HepG2 (cell line): ENCODE data around the gene HHATL. TPM values are rescaled to one million over a fixed set of nuclear protein-coding genes. Genes with fewer than 3 reads are reported as not detected.

Experiments used
- ATAC-seq: fragments of 200-7000 bp; cut with Tn5 transposase; 3 replicates; pipeline ENCODE4 v1.9.1; 2020; ENCODE audit warnings: mild to moderate bottlenecking, moderate library complexity
- BruUV-seq: library from RNA; stranded (reverse); fragments of 400-500 nt; replicated peaks from 2 replicates; lab custom pipeline; 2021; lab: Mats Ljungman, UMichigan
- CTCF ChIA-PET: fragments of 300-600 bp; formaldehyde crosslinking; extraction: SDS; loops from one replicate; lab custom pipeline; 2021; ENCODE audit warnings: low total read pairs, inconsistent platforms, low intra/inter-chr PET ratio; lab: Yijun Ruan, JAX
- POLR2A ChIA-PET: fragments of 350-600 bp; sonication (Branson Sonifier 250); formaldehyde crosslinking; loops from one replicate; lab custom pipeline; 2020; ENCODE audit warnings: antibody characterized with exemption, inconsistent platforms; lab: Yijun Ruan, JAX
- DNase-seq: peaks from one replicate; pipeline ENCODE4 v3.0.0-alpha.2; 2015; ENCODE audit warnings: low spot score
- FAIRE-seq: peaks from 3 replicates; lab custom pipeline; 2011; peaks lifted over from hg19 to GRCh38; lab: Jason Lieb, UNC
- H2AFZ ChIP-seq: one replicate; pipeline ENCODE4 v1.6.1; 2011; ENCODE audit warnings: low read length, inconsistent platforms
- H3K27ac ChIP-seq: fragments of 300-600 bp; 3 replicates; pipeline ENCODE4 v1.8.0; 2011; ENCODE audit warnings: mixed run types, mild to moderate bottlenecking, mixed read lengths, low read length, inconsistent platforms; ENCODE audit not compliant: insufficient read depth; ENCODE audit errors: extremely low read length
- H3K27me3 ChIP-seq, 2 experiments: fragments of 200-600 bp in 1 of 2; 2 replicates in 1 of 2; 3 replicates in 1 of 2; pipeline versions ENCODE4 v1.6.0 to v1.8.0; 2011; ENCODE audit warnings: low read length in 2 of 2, mild to moderate bottlenecking in 2 of 2, moderate library complexity in 2 of 2, inconsistent platforms in 1 of 2; ENCODE audit not compliant: insufficient read depth in 2 of 2, control insufficient read depth in 1 of 2
- H3K36me3 ChIP-seq, 2 experiments: fragments of 200-600 bp in 1 of 2; replicated peaks in 1 of 2; 2 replicates in 1 of 2; 3 replicates in 1 of 2; pipeline versions ENCODE4 v1.5.1 to v1.8.0; 2011; ENCODE audit warnings: low read length in 2 of 2, inconsistent platforms in 1 of 2; ENCODE audit not compliant: insufficient read depth in 2 of 2, control insufficient read depth in 1 of 2
- H3K4me1 ChIP-seq: 2 replicates; pipeline ENCODE4 v1.5.1; 2012; ENCODE audit warnings: low read length, inconsistent platforms; ENCODE audit not compliant: insufficient read depth
- H3K4me2 ChIP-seq: 2 replicates; pipeline ENCODE4 v1.6.0; 2011; ENCODE audit warnings: low read depth, low read length, inconsistent platforms
- H3K4me3 ChIP-seq, 3 experiments: fragments of 200-600 bp in 1 of 3; sonication (generic), shearing (Covaris generic) in 1 of 3; replicated peaks in 1 of 3; 2 replicates each; pipeline ENCODE4 v1.5.1; 2011 to 2016; ENCODE audit warnings: low read length in 3 of 3, inconsistent platforms in 2 of 3, low read depth in 2 of 3, mild to moderate bottlenecking in 2 of 3, control low read depth in 1 of 3, mixed read lengths in 1 of 3; ENCODE audit not compliant: insufficient read depth in 1 of 3
- H3K79me2 ChIP-seq: one replicate; pipeline ENCODE4 v1.6.1; 2011; ENCODE audit warnings: low read length, inconsistent platforms; ENCODE audit not compliant: insufficient read depth
- H3K9ac ChIP-seq: 2 replicates; pipeline ENCODE4 v1.6.0; 2011; ENCODE audit warnings: mild to moderate bottlenecking, low read depth, low read length, inconsistent platforms; ENCODE audit not compliant: insufficient read depth
- H3K9me3 ChIP-seq: 2 replicates; pipeline ENCODE4 v1.5.1; 2012; ENCODE audit warnings: mild to moderate bottlenecking, low read length
- H4K20me1 ChIP-seq: 2 replicates; pipeline ENCODE4 v1.6.0; 2011; ENCODE audit warnings: inconsistent platforms, mild to moderate bottlenecking, low read length, moderate library complexity; ENCODE audit not compliant: insufficient read depth
- CHD2 ChIP-seq: IDR thresholded peaks from 2 replicates; pipeline ENCODE4 v1.6.1; 2011; ENCODE audit warnings: low read depth, low read length, improper control_type of control experiment
- ISL2 ChIP-seq: sonication (generic); formaldehyde crosslinking; IDR thresholded peaks from 2 replicates; pipeline ENCODE4 v1.5.0; 2020; ENCODE audit warnings: missing genetic modification reagents
- NFE2L1 ChIP-seq: sonication (generic); formaldehyde crosslinking; IDR thresholded peaks from 2 replicates; pipeline ENCODE4 v1.4.0; 2020; ENCODE audit warnings: missing genetic modification reagents, mild to moderate bottlenecking, borderline replicate concordance
- ZNF605 ChIP-seq: sonication (generic); formaldehyde crosslinking; IDR thresholded peaks from 2 replicates; pipeline ENCODE4 v1.8.0; 2022; ENCODE audit warnings: mild to moderate bottlenecking, missing genetic modification reagents
- WGBS: methylation state at CpG from one replicate; pipeline ENCODE4 v1.1.6; 2017; ENCODE audit warnings: low lambda C conversion rate; 5-methylcytosine and 5-hydroxymethylcytosine counted together
- in situ Hi-C: cut with HindIII; loops from 2 replicates; pipeline ENCODE4 v1.10.0; 2017; ENCODE audit warnings: low pct_unique_long_range_greater_than_20kb; ENCODE audit not compliant: extremely low pct_ligation_motif_present
- intact Hi-C: fragments of 100-400 bp; cut with micrococcal nuclease; formaldehyde crosslinking; loops from one replicate; pipeline ENCODE4 v1.10.0; 2022; ENCODE audit not compliant: unreplicated experiment
- polyA plus RNA-seq, 8 experiments: library from polyadenylated mRNA; depleted of rRNA in 3 of 8; stranded (reverse) in 7 of 8; unstranded in 1 of 8; fragments of >200 nt; fragmentation: Illumina TruSeq in 4 of 8; extraction: Trizol in 4 of 8; gene quantifications; 2 replicates each; pipeline versions ENCODE4 v1.2.1 to v1.2.3, GENCODE V29; 2011 to 2016; ENCODE audit warnings: low read depth in 4 of 8, missing spikeins in 1 of 8, mixed read lengths in 1 of 8; ENCODE audit not compliant: insufficient read depth in 1 of 8
- total RNA-seq, 5 experiments: library from RNA; depleted of rRNA; stranded (reverse); fragments of >200 nt; fragmentation: Illumina TruSeq; extraction: Trizol; gene quantifications; 2 replicates each; pipeline ENCODE4 v1.2.3, GENCODE V29; 2016; ENCODE audit warnings: low read depth in 1 of 5
- TF ChIP-seq, protein P1 (sequence below), 2 experiments: sonication (generic) in 1 of 2; formaldehyde crosslinking in 1 of 2; IDR thresholded peaks; 2 replicates each; pipeline versions ENCODE4 v1.4.0 to v1.6.1; 2018 to 2020; ENCODE audit warnings: missing genetic modification reagents in 2 of 2, borderline replicate concordance in 1 of 2, low read depth in 1 of 2, mild to moderate bottlenecking in 1 of 2, missing biosample characterization in 1 of 2

Gene HHATL
- total and polyA plus RNA-seq, 2 of the 13 experiments (the other 11 are each of a cell fraction or from before 2014, with no cell fraction given), result 0.26 TPM; not detected in 1

- TF ChIP-seq, protein P1, sequence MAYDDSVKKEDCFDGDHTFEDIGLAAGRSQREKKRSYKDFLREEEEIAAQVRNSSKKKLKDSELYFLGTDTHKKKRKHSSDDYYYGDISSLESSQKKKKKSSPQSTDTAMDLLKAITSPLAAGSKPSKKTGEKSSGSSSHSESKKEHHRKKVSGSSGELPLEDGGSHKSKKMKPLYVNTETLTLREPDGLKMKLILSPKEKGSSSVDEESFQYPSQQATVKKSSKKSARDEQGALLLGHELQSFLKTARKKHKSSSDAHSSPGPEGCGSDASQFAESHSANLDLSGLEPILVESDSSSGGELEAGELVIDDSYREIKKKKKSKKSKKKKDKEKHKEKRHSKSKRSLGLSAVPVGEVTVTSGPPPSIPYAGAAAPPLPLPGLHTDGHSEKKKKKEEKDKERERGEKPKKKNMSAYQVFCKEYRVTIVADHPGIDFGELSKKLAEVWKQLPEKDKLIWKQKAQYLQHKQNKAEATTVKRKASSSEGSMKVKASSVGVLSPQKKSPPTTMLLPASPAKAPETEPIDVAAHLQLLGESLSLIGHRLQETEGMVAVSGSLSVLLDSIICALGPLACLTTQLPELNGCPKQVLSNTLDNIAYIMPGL (CRISPR knock-in tag; IDR thresholded peaks at IDR 0.05; ENCODE audit: borderline replicate concordance in 1 of 2, low read depth in 1 of 2), result peak in 1 of 2 experiments; percentile 37; a peak in 1 of 4 replicates
Measured at GRCh38 chr3:42652611-42653302, 49.8 kb downstream of the HHATL start (continued).

DNA sequence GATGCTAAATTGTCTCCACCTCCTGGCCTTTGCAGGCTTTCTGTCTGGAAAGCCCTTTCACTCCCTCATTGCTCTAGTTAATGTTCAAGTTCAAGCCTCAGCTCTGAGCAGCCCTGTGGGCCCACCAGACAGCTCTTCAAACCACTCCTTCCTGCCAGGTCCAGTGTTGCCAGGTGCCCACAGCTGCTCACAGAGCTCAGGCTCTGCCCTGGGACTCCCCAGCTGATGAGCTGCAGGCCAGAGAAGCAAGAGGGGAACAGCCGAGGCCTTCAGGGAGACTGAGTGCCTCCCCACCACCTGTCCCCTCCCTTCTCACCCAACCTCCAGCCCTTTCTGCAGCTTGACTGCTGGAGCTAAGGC lies 50.4 kb downstream of the HHATL start:
- Histone ChIP-seq H3K27ac (no peak overlapping the region), H2AFZ (no peak overlapping the region), H3K4me1 (peaks cover 52% of the 10 kb centered on the region), H3K4me2 (peak overlapping the region; percentile 90), H3K36me3 (peaks cover 3% of the 10 kb centered on the region in 2 experiments; a peak in 3 of 5 replicates), H3K9me3 (no peaks in the 10 kb centered on the region)
- FAIRE-seq, result no peak
- in situ Hi-C loops, result loop anchor here (5.0 kb wide), 1 partner anchor 95 kb away; no protein-coding TSS in a partner anchor
- 88% methylated on average over 1 of the region's 1 CpG for WGBS
- DNase-seq, result no peak
- BruUV-seq, result no TSS peak
- TF ChIP-seq CHD2 (no peak), ISL2 (no peak), ZNF605 (no peak), NFE2L1 (CRISPR knock-in tag) (no peak)
- TF ChIP-seq, all 625 proteins: peak for 0
- intact Hi-C loops, result loop anchor here (5.0 kb wide), 3 partner anchors 80 to 180 kb away; no protein-coding TSS in a partner anchor
- no peaks in the 10 kb centered on the region for H3K27me3 ChIP-seq
- no peak for ATAC-seq
- CTCF ChIA-PET, result no interaction called here
- no peaks in the 10 kb centered on the region for H4K20me1 ChIP-seq
- H3K79me2 ChIP-seq, result peaks cover 7% of the 10 kb centered on the region
- H3K9ac ChIP-seq, result 0 out of 2 replicates have a peak overlapping the region, but pooled peaks have one; percentile 80
- POLR2A ChIA-PET, result interaction anchor here (1.2 to 1.7 kb wide), 3 partner anchors 51 to 104 kb away, joined by 4 to 8 read pairs (median 4); partner anchors contain the start of genes NKTR and SS18L2
- H3K4me3 ChIP-seq, result peak overlapping the region in 1 of 3 experiments; percentile 89; a peak in 1 of 6 replicates
